Stimulated activated CD8-positive, alpha-beta memory T cell treated with anti-CD3 and anti-CD28 coated beads, Interleukin-4, amount 100 ng/mL, for 4 hours (primary cell): ENCODE measurements around the gene CLDN3.

ENCODE experiments used
- DNase-seq, 2 donors: peaks; one replicate each; pipeline ENCODE4 v3.0.0-alpha.2; 2020; ENCODE audit warnings: low read depth in 2 of 2, low spot score in 1 of 2

Gene CLDN3

DNA sequence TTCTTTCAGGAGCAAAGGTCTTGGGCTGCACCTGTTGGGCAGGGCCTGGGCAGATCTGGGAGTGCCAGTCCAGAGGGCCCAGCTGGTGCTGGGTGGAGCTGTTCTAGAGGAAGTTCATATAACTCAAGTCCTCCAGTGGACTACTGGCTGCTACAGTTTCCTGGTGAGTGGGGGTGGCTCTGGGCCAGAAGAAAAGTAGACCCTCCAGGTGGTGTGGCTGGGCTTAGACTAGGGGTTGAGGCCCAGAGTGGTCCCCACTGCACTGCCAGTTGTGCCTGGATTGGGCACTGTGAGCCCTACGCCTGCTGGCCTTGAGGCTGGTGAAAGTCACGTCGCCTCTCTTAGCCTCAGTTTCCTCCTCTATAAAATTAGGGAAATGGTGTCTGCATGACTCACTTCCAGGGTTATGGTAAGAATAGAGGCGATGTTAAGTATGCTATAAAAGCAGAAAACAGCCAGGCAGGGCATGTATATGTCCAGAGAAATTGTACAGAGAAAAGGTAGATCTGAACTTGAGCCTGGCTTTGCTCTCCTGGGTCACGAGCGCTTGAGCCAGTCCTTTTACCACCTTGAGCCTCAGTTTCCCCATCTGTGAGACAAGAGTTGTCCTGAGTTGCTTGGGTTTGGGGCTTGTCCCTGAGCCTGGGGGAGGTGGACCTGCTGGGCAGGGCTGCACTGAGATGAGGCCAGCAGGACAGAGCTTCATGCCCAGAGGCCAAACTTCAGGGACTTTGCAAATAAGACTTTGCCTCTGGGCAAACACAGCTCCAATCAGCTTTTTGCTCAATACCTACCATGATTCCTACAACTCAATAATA lies 3.8 kb upstream of the CLDN3 start:
- no peak for DNase-seq

DNA sequence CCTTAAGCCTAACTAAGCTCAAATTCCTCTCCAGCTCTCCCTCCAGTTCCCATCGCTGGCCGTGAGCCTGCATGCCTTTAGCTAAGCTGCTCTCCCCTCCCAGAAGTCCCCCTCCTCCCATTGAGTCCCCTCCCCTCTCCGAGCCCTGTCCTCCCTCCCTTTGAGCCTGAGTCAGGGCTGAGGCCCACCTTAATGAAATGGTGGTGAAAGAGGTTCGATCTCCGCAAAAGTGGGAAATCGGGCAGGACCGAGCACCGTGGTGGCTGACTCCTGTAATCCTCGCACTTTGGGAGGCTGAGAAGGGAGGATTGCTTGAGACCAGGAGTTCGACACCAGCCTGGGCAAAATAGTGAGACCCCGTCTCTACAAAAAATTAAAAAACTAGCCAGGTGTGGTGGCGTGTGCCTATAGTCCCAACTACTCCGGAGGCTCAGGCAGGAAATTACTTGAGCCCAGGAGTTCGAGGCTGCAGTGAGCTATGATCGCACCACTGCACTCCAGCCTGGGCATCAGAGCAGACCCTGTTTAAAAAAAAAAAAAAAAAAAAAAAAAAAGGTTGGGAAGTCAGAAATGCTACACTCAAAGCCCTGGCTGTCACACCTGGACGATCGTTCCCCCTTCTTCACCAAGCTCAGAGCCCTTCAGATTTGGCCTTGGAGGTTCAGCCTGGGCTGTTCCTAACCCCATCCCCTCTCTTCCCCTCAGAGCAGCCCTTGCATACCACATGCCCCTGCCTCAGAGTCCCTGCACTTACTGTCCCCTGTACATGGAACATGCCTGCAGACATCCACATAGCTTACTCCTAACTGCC lies 995 bp upstream of the CLDN3 start:
- DNase-seq = no peak

DNA sequence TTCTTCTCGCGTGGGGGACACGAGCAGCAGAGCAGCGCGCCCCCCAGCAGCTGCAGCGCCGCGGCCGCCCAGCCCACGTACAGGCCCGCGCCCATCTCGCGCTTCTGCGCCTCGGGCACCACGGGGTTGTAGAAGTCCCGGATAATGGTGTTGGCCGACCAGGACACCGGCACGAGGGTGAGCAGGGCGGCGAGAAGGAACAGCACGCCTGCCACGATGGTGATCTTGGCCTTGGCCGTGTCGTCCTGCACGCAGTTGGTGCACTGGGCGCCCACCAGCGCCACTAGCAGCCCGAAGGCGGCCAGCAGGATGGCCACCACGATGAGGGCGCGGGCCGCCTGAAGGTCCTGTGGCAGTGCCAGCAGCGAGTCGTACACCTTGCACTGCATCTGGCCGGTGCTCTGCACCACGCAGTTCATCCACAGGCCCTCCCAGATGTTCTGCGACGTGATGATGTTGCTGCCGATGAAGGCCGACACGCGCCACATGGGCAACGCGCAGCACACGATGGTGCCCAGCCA lies 529 bp downstream of the CLDN3 start:
- DNase-seq = no peak

DNA sequence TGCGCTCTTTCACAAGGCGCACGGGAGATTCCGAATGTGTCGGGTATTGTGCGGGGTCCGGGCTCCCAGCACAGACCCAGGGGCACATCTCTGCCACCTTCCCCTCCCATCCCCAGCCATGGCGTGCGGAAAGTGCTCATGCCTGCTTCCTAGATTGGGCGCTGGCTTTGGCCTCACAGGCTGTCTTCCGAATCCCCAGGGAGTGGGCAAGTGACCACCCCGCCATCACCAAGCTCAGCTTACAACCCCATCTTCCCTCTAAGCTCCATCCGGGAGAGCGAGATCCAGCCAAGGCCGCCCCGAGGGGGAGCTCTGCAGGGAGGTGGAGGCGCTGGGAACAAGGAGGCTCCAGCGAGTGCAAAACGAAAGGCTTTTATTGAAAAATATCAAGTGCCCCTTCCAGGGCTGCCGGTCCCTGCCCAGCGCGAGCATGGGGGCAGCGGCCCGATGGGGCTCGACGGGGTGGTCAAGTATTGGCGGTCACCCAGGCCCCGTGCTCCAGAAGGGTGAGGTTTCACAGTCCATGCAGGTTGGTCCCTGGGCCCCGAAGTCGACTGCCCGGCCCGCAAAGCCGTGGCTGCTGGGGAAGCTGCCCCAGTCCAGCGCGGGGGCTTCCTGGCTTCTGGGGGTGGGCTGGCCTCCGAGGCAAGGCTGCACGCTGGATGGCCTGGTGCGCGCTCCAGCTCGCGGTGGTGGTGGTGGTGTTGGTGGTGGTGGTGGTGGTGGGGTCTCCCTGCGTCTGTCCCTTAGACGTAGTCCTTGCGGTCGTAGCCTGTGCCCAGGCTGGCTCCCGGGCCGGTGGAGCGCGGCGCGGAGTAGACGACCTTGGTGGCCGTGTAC lies 1.2 kb downstream of the CLDN3 start:
- no peak for DNase-seq

DNA sequence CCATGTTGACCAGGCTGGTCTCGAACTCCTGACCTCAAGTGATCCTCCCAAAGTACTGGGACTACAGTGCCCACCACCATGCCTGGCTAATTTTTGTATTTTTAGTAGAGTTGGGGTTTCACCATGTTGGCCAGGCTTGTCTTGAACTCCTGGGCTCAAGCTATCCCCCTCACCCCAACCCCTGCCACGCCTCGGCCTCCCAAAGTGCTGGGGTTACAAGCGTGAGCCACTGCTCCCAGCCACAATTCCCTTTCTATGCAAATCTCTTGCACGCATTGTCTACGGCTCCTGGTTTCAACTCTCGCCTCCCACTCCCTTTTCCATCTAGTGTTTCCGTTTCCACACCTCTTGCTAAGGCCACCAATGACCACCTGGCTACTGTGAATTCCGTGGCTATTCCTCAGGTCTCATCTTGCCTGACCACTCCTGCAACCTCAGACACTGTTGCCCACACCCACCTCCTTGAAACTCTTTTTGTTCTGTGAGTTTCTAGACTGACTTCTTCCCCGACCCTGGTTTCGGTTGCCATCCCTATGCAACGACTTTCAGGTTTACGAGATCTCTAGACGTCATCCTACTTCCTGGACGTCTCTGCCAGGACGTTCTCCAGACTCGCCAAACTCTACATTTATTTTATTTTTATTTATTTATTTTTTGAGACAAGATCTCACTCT lies 3.4 kb downstream of the CLDN3 start:
- no peak for DNase-seq

DNA sequence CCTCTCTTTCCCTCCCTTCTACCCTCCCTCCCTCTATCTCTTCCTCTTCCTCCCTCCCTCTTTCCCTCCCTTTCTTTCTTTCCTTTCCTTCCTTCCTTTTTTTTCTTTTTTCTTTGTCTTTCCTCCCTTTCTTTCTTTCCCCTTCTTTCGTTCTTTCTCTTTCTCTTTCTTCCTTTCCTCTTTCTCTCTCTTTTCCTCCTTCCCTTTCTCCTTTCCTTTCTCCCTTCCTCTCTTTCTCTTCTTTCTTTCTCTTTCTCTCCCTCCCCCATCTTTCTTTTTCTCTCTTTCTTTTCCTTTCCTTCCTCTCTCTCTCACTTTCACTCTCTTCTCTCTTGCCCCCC lies 7.4 kb downstream of the CLDN3 start:
- DNase-seq = no peak

DNA sequence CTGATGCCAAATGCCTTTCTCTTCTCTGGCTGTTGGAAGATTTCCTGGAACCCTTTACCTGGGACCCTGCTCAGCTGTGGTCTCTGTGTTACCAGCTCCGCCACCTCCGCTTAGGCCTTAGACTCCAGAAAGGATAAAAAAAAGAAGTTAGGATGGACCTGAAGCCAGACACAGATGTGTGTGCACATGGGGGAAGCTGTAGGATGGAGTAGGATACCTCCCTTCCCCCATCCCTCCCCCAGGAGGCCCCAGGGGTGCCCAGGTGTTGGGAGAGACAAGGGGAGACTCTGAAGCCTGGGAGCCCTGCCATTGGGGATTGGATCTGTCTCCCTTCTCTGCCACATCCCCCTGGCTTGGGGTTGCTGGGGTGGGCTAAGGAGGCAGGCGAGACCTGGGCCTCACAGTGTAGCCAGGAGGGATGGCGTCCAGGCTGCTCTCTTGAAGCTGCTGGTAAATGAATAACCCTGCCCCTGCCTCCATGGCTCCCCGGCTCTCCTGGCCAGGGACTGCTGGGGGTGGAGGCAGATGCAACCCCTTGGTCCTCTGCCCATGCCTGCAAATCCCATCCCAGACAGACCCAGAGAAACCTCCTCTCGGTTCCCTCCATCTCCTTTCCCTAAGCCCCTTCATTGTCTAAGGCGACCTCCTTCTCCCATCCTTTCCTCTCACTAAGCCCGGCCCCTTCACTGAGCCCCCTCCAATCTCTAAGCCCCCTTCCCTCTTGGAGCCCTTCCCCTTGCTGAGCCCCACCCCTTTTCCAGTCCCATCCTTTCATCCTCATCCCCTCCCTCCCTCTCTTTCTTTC lies 8.0 kb downstream of the CLDN3 start:
- DNase-seq = no peak

DNA sequence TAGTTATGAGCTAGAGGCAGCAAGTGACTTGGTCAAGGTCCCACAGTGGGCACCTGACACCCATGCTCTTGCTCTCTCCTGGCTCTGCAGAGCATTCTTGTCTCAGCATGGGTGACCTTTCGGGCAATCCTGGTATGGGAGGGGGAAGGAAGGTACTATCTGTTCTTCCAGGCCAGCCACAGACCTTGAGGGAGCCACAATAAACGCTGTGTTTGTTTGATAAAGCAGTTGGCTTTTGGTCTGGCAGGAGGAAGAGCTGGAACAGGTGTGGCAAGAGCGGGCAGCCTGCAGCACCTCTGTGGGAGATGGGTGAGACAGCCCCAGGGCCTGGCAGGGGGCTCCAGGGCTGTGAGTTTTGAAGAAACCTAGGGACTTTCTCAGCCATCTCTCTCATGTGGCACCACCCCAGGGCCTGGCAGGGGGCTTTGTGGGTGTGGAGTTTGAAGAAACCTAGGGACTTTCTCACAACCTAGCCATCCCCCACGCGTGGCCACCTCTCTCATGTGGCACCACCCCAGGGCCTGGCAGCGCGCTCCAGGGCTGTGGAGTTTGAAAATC lies 11.4 kb downstream of the CLDN3 start:
- DNase-seq = no peak

DNA sequence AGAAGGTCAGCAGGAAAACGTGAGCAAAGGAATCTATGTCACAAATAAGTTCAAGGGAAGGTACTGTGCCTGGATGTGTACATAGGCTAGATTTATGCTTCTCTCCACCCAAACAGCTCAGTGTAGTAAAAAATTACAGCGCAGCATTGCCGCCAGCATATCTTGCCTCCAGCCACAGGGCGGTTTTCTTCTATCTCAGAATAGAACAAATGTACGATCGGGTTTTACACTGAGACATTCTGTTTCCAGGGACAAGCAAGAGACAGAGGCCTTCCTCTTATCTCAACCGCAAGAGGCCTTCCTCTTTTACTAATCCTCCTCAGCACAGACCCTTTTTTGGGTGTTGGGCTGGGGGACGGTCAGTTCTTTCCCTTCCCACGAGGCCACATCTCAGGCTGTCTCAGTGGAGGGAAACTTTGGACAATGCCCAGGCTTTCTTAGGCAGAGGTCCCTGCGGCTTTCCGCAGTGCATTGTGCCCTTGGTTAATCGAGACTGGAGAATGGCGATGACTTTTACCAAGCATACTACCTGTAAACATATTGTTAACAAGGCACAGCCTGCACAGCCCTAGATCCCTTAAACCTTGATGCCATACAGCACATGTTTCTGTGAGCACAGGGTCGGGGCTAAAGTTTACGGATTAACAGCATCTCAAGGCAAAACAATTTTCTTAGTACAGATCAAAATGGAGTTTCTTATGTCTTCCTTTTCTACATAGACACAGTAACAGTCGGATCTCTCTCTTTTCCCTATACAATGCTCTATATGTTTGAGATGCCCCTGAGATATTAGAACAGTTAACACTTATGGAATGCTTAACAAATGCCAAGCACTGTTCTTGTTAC lies 19.9 kb downstream of the CLDN3 start:
- no peak for DNase-seq

DNA sequence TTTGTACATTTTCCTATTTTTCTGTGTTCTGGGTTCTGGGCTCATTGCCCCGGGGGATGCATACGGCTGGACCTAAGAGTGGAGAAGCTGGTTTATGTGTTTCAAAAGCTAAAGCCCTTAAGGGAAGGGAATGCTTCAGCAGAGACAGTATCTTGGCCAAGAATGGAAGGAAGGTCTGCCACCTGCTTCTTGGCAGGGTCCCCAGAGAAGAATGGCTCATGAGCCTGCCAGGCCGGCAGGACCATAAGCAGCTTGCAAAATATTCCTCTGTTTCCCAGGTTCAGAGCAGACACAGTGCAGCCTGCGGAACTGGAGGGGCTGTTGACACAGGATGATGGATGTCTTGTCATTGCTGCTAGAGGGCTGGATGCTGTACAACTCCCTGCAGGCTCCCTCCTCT lies 23.7 kb downstream of the CLDN3 start:
- no peak for DNase-seq

DNA sequence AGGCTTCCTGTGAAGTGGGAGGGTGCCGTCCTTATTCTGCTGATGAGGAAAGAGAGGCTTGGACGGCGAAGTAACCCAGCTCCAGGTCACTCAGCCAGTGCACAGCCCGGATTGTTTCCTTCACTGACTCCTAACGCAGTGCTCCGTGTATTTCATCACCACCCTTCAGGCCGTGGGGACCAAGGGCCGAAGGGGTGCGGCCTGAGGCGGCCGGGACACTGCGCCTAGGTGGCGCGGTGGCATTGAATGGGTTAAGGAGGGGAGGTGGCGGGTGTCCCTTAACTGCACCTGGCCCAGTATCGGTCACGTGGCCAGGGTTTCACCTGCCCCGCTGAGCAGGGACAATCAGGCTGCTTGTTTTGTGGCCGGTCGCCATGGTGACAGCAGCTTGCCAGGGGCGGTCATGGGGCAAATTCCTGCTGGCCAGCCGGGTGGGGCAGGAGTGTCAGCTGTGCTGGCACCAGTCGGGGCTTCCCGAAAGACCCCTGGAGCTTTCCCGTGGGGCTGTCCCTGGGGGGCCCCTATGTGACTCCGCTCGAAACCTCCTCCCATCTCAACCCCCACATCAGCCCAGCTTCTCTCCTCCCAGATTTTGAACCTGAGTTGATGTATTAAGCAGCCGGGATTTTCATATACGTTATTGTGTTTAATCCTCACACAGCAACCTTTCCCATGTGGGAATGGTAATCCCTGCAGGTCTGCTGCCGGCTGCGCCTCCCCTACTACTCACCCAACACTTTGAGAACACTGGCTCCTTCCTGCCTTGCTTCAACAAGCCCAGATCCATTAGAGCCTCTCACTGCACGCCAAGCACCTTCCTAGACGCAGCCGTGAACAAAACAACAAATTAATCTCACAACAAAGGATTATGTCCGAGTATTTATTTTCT lies 27.1 kb downstream of the CLDN3 start:
- no peak for DNase-seq

DNA sequence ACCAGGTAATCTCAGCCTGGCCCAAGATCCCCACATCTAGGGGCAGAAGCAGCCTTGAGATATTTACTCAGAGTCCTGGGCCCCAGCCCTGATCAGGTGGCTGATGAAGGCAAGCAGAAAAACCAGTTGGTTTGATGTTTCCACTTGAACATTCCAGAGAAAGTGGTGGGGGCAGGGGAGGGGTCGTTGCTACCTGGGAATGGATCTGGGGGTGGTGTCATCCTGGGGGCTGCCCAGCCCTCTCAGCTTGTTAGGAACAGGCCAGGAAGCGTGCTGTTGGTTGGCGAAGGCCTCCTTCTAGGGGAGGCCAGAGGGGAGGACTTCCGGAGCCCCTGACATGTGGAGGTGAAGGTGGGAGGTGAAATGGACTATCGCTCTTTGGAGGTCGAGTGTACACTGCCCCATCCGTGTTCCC lies 27.7 kb downstream of the CLDN3 start:
- no peak for DNase-seq

DNA sequence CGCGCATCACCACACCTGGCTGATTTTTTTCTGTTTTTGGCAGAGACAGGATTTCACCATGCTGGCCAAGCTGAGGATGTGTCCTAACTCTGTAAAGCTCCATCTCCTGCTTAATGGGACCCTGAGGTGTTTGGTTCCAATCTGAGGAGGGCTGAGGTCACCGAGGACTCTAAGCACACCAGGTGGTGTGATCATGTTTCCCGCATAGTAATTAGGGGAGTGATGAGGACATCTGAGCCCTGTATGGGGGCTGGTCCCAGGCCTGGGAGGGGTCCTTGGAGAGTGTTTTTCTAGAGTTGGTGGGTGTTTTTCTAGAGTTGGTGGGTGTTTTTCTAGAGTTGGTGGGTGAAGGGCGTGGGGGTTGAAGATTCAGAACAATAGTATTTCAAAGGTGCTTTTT lies 28.5 kb downstream of the CLDN3 start:
- DNase-seq = no peak

DNA sequence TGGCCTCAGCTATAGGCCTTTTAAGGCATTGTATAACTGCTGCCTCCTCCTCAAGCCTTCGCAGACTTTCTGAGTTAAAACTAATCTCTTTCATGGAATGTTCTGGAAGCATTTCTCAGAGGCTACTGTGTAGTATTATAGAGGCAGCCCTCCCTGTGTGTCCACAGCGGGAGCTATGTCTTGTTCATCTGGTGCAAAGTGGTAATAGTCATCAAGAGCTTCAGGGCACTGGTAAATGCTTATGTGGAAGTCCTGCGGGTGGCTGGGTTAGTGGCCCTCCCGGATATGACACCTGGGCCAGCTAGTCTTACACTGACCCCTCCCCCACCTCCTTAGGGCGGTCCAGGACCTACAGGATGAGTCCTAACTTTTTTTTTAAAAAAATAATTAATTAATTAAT lies 29.3 kb downstream of the CLDN3 start:
- no peak for DNase-seq

DNA sequence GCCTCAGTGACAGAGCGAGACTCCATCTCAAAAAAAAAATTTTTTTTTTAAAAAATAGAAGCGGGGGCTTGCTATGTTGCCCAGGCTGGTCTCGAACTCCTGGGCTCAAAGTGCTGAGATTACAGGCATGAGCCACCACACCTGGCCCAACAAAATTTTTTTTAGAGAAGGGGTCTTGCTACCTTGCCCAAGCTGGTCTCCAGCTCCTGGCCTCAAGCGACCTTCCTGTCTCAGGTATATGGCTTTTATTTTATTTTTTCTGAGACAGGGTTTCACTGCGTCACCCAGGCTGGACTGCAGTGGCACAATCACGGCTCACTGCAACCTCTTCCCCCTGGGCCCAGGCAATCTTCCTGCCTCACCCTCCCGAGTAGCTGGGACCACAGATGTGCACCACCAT lies 29.9 kb downstream of the CLDN3 start:
- no peak for DNase-seq

DNA sequence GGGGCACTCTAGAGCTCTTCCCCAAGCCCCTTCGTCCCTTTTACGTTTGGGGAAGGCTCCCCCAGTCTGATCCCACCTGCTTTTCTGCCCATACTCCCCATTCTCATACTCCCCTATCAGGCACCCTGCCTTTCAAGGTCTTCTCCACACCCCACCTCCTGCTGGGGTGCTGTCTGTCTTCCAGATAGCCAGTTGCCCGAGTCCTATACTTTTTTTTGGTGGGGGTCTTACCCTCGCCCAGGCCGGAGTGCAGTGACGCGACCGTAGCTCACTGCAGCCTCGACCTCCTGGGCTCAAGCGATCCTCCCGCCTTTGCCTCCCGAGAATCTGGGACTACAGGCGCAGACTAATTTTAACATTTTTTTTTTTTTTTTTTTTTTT lies 30.7 kb downstream of the CLDN3 start:
- no peak for DNase-seq

DNA sequence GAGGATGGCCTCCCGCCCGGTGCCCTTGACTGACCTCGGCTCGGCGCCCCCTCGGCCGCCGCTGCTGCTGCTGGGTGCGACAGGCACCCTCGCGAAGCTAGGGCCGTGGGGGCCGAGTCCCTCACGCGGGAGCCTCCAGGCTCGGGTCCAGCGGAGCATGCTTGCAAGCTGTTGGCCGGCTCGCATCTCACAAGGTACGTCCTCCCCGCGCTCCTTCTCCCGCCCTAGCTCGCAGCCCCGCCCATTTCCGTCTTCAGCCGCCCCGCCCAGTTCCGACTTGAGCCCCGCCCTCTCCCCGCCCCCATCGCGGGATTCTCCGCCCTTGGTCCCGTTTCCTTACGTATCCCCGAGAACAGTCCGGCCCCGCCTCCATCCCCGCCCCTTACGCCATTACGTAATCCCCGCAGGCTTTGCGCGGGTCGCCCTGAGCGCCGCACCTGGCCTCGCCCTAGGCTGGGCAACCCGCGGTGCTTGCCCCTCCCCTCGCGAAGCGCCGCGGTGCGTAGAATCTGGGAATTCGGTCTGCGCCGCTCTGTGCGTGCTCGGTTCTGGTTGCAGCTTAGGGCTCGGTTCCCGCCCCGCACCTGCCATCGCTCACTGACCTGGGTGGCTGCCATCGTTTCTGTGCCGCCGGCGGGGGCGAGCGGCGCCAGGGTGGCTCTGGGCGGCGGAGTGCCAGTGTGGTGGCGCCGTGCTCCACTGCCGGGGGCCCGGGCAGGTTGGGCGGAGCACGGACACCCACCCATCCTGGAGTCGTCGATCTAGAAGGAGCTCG lies 31.3 kb downstream of the CLDN3 start, which contains the start of gene ABHD11:
ABHD11 (minus strand) TSS at position 191 of the 775 bp plus-strand sequence; CDS start at position 159, 32 bp downstream.
- DNase-seq = peak; percentile 98 to 100
